Neural cell (in vitro differentiated cells): ENCODE results near the gene GNAT3. TPM values are rescaled to one million over a fixed set of nuclear protein-coding genes. Genes with fewer than 3 reads are reported as not detected.

Source experiments
- H2AFZ ChIP-seq: fragments of 200-600, 300-800 bp; sonication (generic), shearing (Covaris generic); 2 replicates; pipeline ENCODE4 v1.6.0; 2014; ENCODE audit warnings: low read depth, mild to moderate bottlenecking, antibody characterized with exemption, low read length, moderate library complexity
- H3F3A ChIP-seq: fragments of 200-600 bp; shearing (Covaris generic); 2 replicates; pipeline ENCODE4 v1.6.1; 2016; ENCODE audit warnings: mild to moderate bottlenecking, moderate library complexity, mixed read lengths, antibody characterized with exemption, low read length; ENCODE audit not compliant: insufficient read depth, poor library complexity, severe bottlenecking
- H3K27ac ChIP-seq: fragments of 200-600, 300-800 bp; sonication (generic), shearing (Covaris generic); 2 replicates; pipeline ENCODE4 v1.5.1; 2014; ENCODE audit warnings: mild to moderate bottlenecking, low read length, moderate library complexity
- H3K27me3 ChIP-seq: fragments of 300-800, 200-600 bp; sonication (generic), shearing (Covaris generic); 2 replicates; pipeline ENCODE4 v1.6.0; 2014; ENCODE audit warnings: mild to moderate bottlenecking, low read depth, low read length, moderate library complexity; ENCODE audit not compliant: insufficient read depth
- H3K36me3 ChIP-seq: fragments of 300-800, 200-600 bp; sonication (generic), shearing (Covaris generic); 2 replicates; pipeline ENCODE4 v1.5.1; 2014; ENCODE audit warnings: mild to moderate bottlenecking, antibody characterized with exemption, low read length, moderate library complexity; ENCODE audit not compliant: insufficient read depth
- H3K4me2 ChIP-seq: fragments of 300-800, 200-600 bp; sonication (generic), shearing (Covaris generic); 2 replicates; pipeline ENCODE4 v1.6.0; 2014; ENCODE audit warnings: mild to moderate bottlenecking, low read length
- H3K4me3 ChIP-seq: fragments of 300-800, 200-600 bp; sonication (generic), shearing (Covaris generic); 2 replicates; pipeline ENCODE4 v1.5.1; 2014; ENCODE audit warnings: mild to moderate bottlenecking, low read length, moderate library complexity
- H3K79me2 ChIP-seq: fragments of 200-600 bp; shearing (Covaris generic); replicated peaks from 2 replicates; pipeline ENCODE4 v1.6.0; 2014; ENCODE audit warnings: mild to moderate bottlenecking, low read length, moderate library complexity; ENCODE audit not compliant: insufficient read depth
- H3K9ac ChIP-seq: fragments of 300-800, 200-600 bp; sonication (generic), shearing (Covaris generic); 2 replicates; pipeline ENCODE4 v1.6.1; 2016; ENCODE audit warnings: mild to moderate bottlenecking, low read length, mixed read lengths
- H3K9me2 ChIP-seq: fragments of 200-600 bp; shearing (Covaris generic); 2 replicates; pipeline ENCODE4 v1.6.1; 2016; ENCODE audit warnings: mild to moderate bottlenecking, low read length, mixed read lengths; ENCODE audit not compliant: insufficient read depth
- H3K9me3 ChIP-seq: fragments of 200-600, 300-800 bp; sonication (generic), shearing (Covaris generic); 2 replicates; pipeline ENCODE4 v1.6.1; 2016; ENCODE audit warnings: mild to moderate bottlenecking, mixed run types, low read length, moderate library complexity, mixed read lengths
- H4K20me1 ChIP-seq: fragments of 200-600 bp; shearing (Covaris generic); 2 replicates; pipeline ENCODE4 v1.6.1; 2016; ENCODE audit warnings: mild to moderate bottlenecking, mixed run types; ENCODE audit not compliant: insufficient read depth
- CTCF ChIP-seq: fragments of 450-650 bp; IDR thresholded peaks from 2 replicates; pipeline ENCODE4 v1.5.1; 2014; ENCODE audit warnings: antibody characterized with exemption, mild to moderate bottlenecking, moderate library complexity; ENCODE audit not compliant: poor library complexity, severe bottlenecking
- EP300 ChIP-seq: fragments of 450-650 bp; conservative IDR thresholded peaks from 2 replicates; pipeline ENCODE4 v1.6.1; 2014; ENCODE audit warnings: antibody characterized with exemption, mild to moderate bottlenecking, moderate library complexity; ENCODE audit not compliant: poor library complexity, severe bottlenecking
- EZH2 ChIP-seq: fragments of 200-600, 300-800 bp; shearing (Covaris generic), sonication (generic); IDR thresholded peaks from 2 replicates; pipeline ENCODE4 v1.6.1; 2014; ENCODE audit warnings: antibody characterized with exemption, low read length, borderline replicate concordance, mild to moderate bottlenecking; ENCODE audit not compliant: insufficient read depth, poor library complexity, severe bottlenecking
- MXI1 ChIP-seq: fragments of 450-650 bp; conservative IDR thresholded peaks from 2 replicates; pipeline ENCODE4 v1.6.1; 2014; ENCODE audit warnings: antibody characterized with exemption, mild to moderate bottlenecking; ENCODE audit not compliant: poor library complexity, severe bottlenecking
- POLR2AphosphoS5 ChIP-seq: IDR thresholded peaks from 2 replicates; pipeline ENCODE4 v1.6.1; 2012
- RAD21 ChIP-seq: fragments of 450-650 bp; conservative IDR thresholded peaks from 2 replicates; pipeline ENCODE4 v1.6.1; 2014; ENCODE audit warnings: antibody characterized with exemption, mild to moderate bottlenecking, moderate library complexity
- SMC3 ChIP-seq: fragments of 450-650 bp; conservative IDR thresholded peaks from 2 replicates; pipeline ENCODE4 v1.6.1; 2014; ENCODE audit warnings: antibody characterized with exemption, mild to moderate bottlenecking, moderate library complexity; ENCODE audit not compliant: poor library complexity
- TAF1 ChIP-seq: IDR thresholded peaks from 2 replicates; pipeline ENCODE4 v1.6.1; 2012; ENCODE audit warnings: low read depth
- polyA minus RNA-seq: library from RNA; depleted of rRNA, polyadenylated mRNA; stranded (reverse); fragments of >200 nt; gene quantifications from 2 replicates; pipeline ENCODE4 v1.2.3, GENCODE V29; 2014
- polyA plus RNA-seq: library from polyadenylated mRNA; depleted of rRNA; stranded (reverse); fragments of >200 nt; gene quantifications from 2 replicates; pipeline ENCODE4 v1.2.3, GENCODE V29; 2014
- TF ChIP-seq, protein P1 (sequence below): IDR thresholded peaks from 2 replicates; pipeline ENCODE4 v1.6.1; 2012; ENCODE audit warnings: borderline replicate concordance

The GNAT3 gene
- polyA plus RNA-seq (not detected in 2 replicates), polyA minus RNA-seq (not detected in 2 replicates)

DNA sequence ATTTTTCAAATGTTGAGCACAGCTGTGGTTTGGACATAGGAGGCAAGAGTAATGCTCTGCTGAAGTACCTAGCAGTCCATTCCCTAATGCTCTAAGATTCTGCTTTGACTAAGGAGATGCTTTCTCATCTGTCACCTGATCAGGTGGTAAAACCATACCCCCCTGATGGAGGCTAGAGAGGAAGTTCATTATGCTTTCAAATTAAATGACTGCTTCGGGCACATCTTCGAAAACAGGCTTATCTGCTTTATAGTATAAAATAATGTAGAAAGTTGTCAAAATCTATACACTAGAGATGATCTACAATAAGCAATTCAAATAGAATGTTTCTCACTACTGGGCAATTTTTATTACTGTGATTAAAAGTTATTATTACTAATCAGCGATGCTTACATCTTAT, at the start of gene GNAT3:
GNAT3 (minus strand) TSS at position 101 of the 400 bp plus-strand sequence. CDS start 138 bp downstream, outside the sequence.
- H3F3A ChIP-seq, result no peaks in the 10 kb centered on the region
- H3K4me2 ChIP-seq, result no peak within 1 kb of the TSS
- H3K27me3 ChIP-seq, result no peaks in the 10 kb centered on the region
- no peaks in the 10 kb centered on the region for H3K79me2 ChIP-seq
- no peak within 1 kb of the TSS for H3K4me3 ChIP-seq
- H3K27ac ChIP-seq, result no peak within 1 kb of the TSS
- H3K36me3 ChIP-seq, result no peaks in the 10 kb centered on the region
- no peaks in the 10 kb centered on the region for H3K9me2 ChIP-seq
- H3K9me3 ChIP-seq, result no peaks in the 10 kb centered on the region
- H2AFZ ChIP-seq, result no peak within 1 kb of the TSS
- no peak within 1 kb of the TSS for H3K9ac ChIP-seq
- no peaks in the 10 kb centered on the region for H4K20me1 ChIP-seq
- TF ChIP-seq EZH2 (no peak), MXI1 (no peak)

GRCh38 chr7:80558116-80558515, 46.3 kb upstream of the GNAT3 start:
- H3K4me2 ChIP-seq, result no peak overlapping the region
- H3K9me3 ChIP-seq, result peaks cover 9% of the 10 kb centered on the region
- no peak overlapping the region for H2AFZ ChIP-seq
- H3K9ac ChIP-seq, result no peak overlapping the region
- no peaks in the 10 kb centered on the region for H3K36me3 ChIP-seq
- no peak for TF ChIP-seq POLR2AphosphoS5
- no peak for TF ChIP-seq CTCF
- no peak for TF ChIP-seq TAF1
- TF ChIP-seq, protein P1, sequence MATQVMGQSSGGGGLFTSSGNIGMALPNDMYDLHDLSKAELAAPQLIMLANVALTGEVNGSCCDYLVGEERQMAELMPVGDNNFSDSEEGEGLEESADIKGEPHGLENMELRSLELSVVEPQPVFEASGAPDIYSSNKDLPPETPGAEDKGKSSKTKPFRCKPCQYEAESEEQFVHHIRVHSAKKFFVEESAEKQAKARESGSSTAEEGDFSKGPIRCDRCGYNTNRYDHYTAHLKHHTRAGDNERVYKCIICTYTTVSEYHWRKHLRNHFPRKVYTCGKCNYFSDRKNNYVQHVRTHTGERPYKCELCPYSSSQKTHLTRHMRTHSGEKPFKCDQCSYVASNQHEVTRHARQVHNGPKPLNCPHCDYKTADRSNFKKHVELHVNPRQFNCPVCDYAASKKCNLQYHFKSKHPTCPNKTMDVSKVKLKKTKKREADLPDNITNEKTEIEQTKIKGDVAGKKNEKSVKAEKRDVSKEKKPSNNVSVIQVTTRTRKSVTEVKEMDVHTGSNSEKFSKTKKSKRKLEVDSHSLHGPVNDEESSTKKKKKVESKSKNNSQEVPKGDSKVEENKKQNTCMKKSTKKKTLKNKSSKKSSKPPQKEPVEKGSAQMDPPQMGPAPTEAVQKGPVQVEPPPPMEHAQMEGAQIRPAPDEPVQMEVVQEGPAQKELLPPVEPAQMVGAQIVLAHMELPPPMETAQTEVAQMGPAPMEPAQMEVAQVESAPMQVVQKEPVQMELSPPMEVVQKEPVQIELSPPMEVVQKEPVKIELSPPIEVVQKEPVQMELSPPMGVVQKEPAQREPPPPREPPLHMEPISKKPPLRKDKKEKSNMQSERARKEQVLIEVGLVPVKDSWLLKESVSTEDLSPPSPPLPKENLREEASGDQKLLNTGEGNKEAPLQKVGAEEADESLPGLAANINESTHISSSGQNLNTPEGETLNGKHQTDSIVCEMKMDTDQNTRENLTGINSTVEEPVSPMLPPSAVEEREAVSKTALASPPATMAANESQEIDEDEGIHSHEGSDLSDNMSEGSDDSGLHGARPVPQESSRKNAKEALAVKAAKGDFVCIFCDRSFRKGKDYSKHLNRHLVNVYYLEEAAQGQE, result no peak
- no peak for TF ChIP-seq EZH2
- TF ChIP-seq MXI1, result no peak
- no peak for TF ChIP-seq SMC3
- no peak for TF ChIP-seq EP300
- TF ChIP-seq RAD21, result no peak
- no peaks in the 10 kb centered on the region for H3K79me2 ChIP-seq
- H4K20me1 ChIP-seq, result no peaks in the 10 kb centered on the region
- no peaks in the 10 kb centered on the region for H3K27me3 ChIP-seq
- no peak overlapping the region for H3K4me3 ChIP-seq
- H3K27ac ChIP-seq, result no peak overlapping the region
- H3K9me2 ChIP-seq, result no peaks in the 10 kb centered on the region
- H3F3A ChIP-seq, result no peaks in the 10 kb centered on the region
